Measurements from ENCODE around the gene ALG14.

ALG14 gene

GRCh38 chr1:94928293-94928939 lies 144.3 kb downstream of the ALG14 start:
- Histone ChIP-seq H3K4me1 (ENCODE audit: control insufficient read depth, insufficient read depth, low read length) (peaks cover 32% of the 10 kb centered on the region), H3K9ac (ENCODE audit: low read length in 2 of 2) (peak overlapping the region; percentile 89 to 90)

GRCh38 chr1:94927405-94928175 lies 145.2 kb downstream of the ALG14 start:
- no peaks in the 10 kb centered on the region for H3K27me3 ChIP-seq (ENCODE audit: control insufficient read depth in 1 of 2, insufficient read depth in 2 of 2, low read length in 2 of 2)
- H3K4me3 ChIP-seq (ENCODE audit: low read length in 2 of 2) = peak overlapping the region; percentile 87 to 92
- H3K4me1 ChIP-seq (ENCODE audit: control insufficient read depth, insufficient read depth, low read length) = peaks cover 38% of the 10 kb centered on the region
- H3K9ac ChIP-seq (ENCODE audit: low read length in 2 of 2) = peak overlapping the region; percentile 89 to 90
- no peaks in the 10 kb centered on the region for H3K9me3 ChIP-seq (ENCODE audit: control insufficient read depth in 2 of 2, low read length in 2 of 2)
- H3K27ac ChIP-seq (ENCODE audit: low read length) = peak overlapping the region; percentile 95
- H3K36me3 ChIP-seq (ENCODE audit: control insufficient read depth in 2 of 2, insufficient read depth in 2 of 2, low read length in 2 of 2) = no peaks in the 10 kb centered on the region

More at GRCh38 chr1:94928293-94928939, 144.3 kb downstream of the ALG14 start:
- H3K9me3 ChIP-seq (ENCODE audit: control insufficient read depth in 2 of 2, low read length in 2 of 2) = no peaks in the 10 kb centered on the region
- no peaks in the 10 kb centered on the region for H3K27me3 ChIP-seq (ENCODE audit: control insufficient read depth in 1 of 2, insufficient read depth in 2 of 2, low read length in 2 of 2)
- H3K36me3 ChIP-seq (ENCODE audit: control insufficient read depth in 2 of 2, insufficient read depth in 2 of 2, low read length in 2 of 2) = peaks cover 3 to 7% of the 10 kb centered on the region in 2 donors
- H3K4me3 ChIP-seq (ENCODE audit: low read length in 2 of 2) = peak overlapping the region; percentile 87 to 92
- peak overlapping the region; percentile 95 for H3K27ac ChIP-seq (ENCODE audit: low read length)

- Histone ChIP-seq H3K27me3 (ENCODE audit: control insufficient read depth in 1 of 2, insufficient read depth in 2 of 2, low read length in 2 of 2) (no peaks in the 10 kb centered on the region), H3K4me3 (ENCODE audit: low read length in 2 of 2) (peak within 1 kb of the TSS; percentile 92 to 95), H3K4me1 (ENCODE audit: control insufficient read depth, insufficient read depth, low read length) (peaks cover 38% of the 10 kb centered on the region), H3K9me3 (ENCODE audit: control insufficient read depth in 2 of 2, low read length in 2 of 2) (no peaks in the 10 kb centered on the region), H3K36me3 (ENCODE audit: control insufficient read depth in 2 of 2, insufficient read depth in 2 of 2, low read length in 2 of 2) (no peaks in the 10 kb centered on the region), H3K9ac (ENCODE audit: low read length in 2 of 2) (peak within 1 kb of the TSS; percentile 96 to 98), H3K27ac (ENCODE audit: low read length) (peak within 1 kb of the TSS; percentile 95)
Measured at GRCh38 chr1:94926915-94927404, 145.8 kb downstream of the ALG14 start, which contains the start of gene CNN3. Gene CNN3 (minus strand): TSS chr1:94927110. CDS start chr1:94926894, 216 bp downstream.

GRCh38 chr1:94926126-94926914 lies 146.4 kb downstream of the ALG14 start:
- peaks cover 41% of the 10 kb centered on the region for H3K4me1 ChIP-seq (ENCODE audit: control insufficient read depth, insufficient read depth, low read length)
- H3K36me3 ChIP-seq (ENCODE audit: control insufficient read depth in 2 of 2, insufficient read depth in 2 of 2, low read length in 2 of 2) = no peaks in the 10 kb centered on the region
- H3K9ac ChIP-seq (ENCODE audit: low read length in 2 of 2) = peak overlapping the region; percentile 96 to 98
- H3K27ac ChIP-seq (ENCODE audit: low read length) = peak overlapping the region; percentile 95
- no peaks in the 10 kb centered on the region for H3K9me3 ChIP-seq (ENCODE audit: control insufficient read depth in 2 of 2, low read length in 2 of 2)
- H3K4me3 ChIP-seq (ENCODE audit: low read length in 2 of 2) = peak overlapping the region; percentile 92 to 95
- H3K27me3 ChIP-seq (ENCODE audit: control insufficient read depth in 1 of 2, insufficient read depth in 2 of 2, low read length in 2 of 2) = no peaks in the 10 kb centered on the region

GRCh38 chr1:94925561-94926125 lies 147.1 kb downstream of the ALG14 start:
- peak overlapping the region; percentile 95 for H3K27ac ChIP-seq (ENCODE audit: low read length)
- peak overlapping the region; percentile 92 to 95 for H3K4me3 ChIP-seq (ENCODE audit: low read length in 2 of 2)
- no peaks in the 10 kb centered on the region for H3K27me3 ChIP-seq (ENCODE audit: control insufficient read depth in 1 of 2, insufficient read depth in 2 of 2, low read length in 2 of 2)
- H3K36me3 ChIP-seq (ENCODE audit: control insufficient read depth in 2 of 2, insufficient read depth in 2 of 2, low read length in 2 of 2) = no peaks in the 10 kb centered on the region
- peak overlapping the region; percentile 96 to 98 for H3K9ac ChIP-seq (ENCODE audit: low read length in 2 of 2)
- H3K9me3 ChIP-seq (ENCODE audit: control insufficient read depth in 2 of 2, low read length in 2 of 2) = no peaks in the 10 kb centered on the region
- H3K4me1 ChIP-seq (ENCODE audit: control insufficient read depth, insufficient read depth, low read length) = peaks cover 41% of the 10 kb centered on the region

GRCh38 chr1:94925004-94925403 lies 147.7 kb downstream of the ALG14 start:
- Histone ChIP-seq H3K9ac (ENCODE audit: low read length in 2 of 2) (peak overlapping the region; percentile 96 to 98), H3K27me3 (ENCODE audit: control insufficient read depth in 1 of 2, insufficient read depth in 2 of 2, low read length in 2 of 2) (no peaks in the 10 kb centered on the region), H3K4me1 (ENCODE audit: control insufficient read depth, insufficient read depth, low read length) (peaks cover 41% of the 10 kb centered on the region)

More at GRCh38 chr1:94925004-94925403, 147.7 kb downstream of the ALG14 start:
- Histone ChIP-seq H3K27ac (ENCODE audit: low read length) (peak overlapping the region; percentile 95), H3K36me3 (ENCODE audit: control insufficient read depth in 2 of 2, insufficient read depth in 2 of 2, low read length in 2 of 2) (no peaks in the 10 kb centered on the region), H3K9me3 (ENCODE audit: control insufficient read depth in 2 of 2, low read length in 2 of 2) (no peaks in the 10 kb centered on the region), H3K4me3 (ENCODE audit: low read length in 2 of 2) (peak overlapping the region; percentile 92 to 95)

Data from stomach smooth muscle (tissue), 2 donors.